Measurements from ENCODE around the gene PDE3B.
"Not testable (repeated sequence)": the region's sequence is repeated elsewhere in the genome, so short reads cannot be mapped to it uniquely, and the experiment has no call there.

The PDE3B gene

DNA sequence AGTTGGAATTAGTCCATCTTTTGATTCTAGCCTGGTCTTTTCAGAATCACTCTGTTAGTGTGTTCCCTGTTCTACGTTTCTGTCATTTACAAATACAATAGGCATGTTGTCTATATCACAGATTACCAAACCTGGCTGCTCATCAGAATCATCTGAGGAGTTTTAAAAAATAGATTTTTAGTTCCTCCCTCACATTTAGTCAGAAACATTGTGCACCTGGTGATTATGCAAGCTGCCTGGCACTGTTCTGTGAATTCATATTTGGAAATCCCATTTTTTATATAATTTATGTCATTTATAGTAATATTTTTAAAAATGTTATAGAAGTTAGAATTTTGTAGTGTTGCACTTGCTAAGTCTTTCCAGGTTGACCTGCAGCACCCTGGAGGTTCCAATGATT lies 107.3 kb downstream of the PDE3B start:
- DNase-seq, result no peak

GRCh38 chr11:14751975-14752407 lies 108.4 kb downstream of the PDE3B start:
- DNase-seq, result no peak

DNA sequence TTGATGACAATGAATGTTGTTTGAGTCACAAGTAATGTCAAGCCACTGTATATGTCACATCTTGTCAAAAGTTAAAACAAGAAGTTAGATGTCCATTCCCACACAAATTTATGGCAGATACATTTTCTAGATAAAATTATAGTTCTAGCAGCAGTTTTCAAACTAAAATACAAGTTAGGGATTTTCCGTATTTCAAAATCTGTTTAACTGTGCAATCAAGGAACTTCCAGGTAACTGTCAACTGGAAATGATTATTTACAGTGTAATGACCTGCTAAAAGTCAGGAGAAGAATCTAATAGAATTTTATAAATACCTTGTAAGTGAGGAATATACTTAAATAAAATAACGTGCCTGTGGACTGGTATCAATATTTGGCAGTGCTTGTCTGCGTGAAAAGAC lies 111.5 kb downstream of the PDE3B start:
- no peak for DNase-seq

- no peak for DNase-seq
These were observed 112.7 kb downstream of the PDE3B start for GRCh38 chr11:14756349-14756748.

GRCh38 chr11:14759300-14760012 lies 115.9 kb downstream of the PDE3B start:
- DNase-seq, result not testable (repeated sequence)

DNA sequence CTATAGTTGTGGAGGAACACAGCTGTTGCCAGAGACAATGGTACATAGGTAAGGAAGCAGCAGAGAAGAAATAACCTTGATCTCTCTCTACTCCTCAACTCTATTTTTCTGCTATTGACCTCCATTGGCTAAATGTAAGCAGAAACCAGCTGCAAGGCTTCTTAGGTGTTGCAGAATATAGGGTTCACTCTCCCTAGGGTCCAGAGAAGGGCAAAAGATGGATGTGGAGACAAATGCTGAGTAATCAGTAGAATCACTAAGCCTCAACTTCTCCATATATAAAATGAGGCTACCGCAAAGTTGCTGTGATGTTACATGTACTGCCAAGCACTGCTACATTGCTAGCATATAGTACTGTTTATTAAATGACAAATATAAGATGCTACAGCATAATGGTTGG lies 120.6 kb downstream of the PDE3B start:
- DNase-seq, result no peak

GRCh38 chr11:14764579-14765527 lies 121.2 kb downstream of the PDE3B start:
- no peak for DNase-seq

- DNase-seq, result no peak
These were observed 123.0 kb downstream of the PDE3B start for GRCh38 chr11:14766585-14766984.

DNA sequence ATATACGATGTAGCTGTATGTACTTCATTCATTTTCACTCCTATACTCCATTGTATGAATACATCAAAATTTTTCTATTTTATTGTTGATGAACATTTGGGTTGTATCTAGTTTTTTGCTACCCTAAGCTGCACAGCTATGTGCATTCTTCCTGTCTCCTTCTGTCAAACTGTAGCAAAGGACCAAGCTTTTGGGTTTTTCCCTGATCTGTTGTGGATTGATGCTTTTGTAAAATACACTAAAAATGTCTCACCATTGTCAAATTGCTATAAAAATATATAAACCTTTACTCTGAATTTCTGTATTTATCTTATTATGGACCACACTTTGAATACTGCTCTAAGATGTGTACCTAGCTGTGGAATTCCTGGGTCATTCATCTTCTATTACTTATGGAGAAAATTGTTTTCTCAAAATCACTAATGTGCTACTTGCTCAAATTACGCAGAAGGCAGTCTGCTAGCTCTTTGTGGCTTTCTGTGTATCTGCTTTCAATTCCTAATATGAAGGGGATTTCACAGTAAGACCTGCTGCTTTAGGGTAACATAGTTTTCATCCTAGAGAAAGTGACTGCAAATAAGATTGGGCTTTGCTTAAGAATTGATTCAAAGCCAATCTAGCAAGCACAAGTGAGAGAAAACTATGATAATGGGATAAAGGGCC lies 125.1 kb downstream of the PDE3B start:
- no peak for DNase-seq

DNA sequence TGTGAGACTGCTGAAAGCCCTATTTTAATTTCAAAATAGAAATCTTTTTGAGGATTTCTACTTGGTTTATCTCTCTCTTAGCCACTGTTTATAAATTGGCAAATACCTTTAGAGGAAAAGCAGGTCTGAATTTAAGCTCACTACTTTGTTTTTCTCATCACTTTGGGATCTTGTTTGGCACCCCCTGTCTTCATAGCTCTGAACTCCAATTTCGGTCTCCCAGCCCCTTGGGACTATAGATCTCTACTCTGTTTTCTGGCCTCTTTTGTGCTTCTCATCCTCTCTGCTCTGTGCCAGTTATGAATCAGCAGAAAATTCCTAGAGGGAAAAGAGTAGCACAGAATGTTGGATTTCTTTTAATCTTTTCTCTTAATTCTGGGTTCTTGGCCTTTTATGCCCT lies 130.2 kb downstream of the PDE3B start:
- DNase-seq, result no peak

GRCh38 chr11:14774721-14775120 lies 131.1 kb downstream of the PDE3B start:
- DNase-seq, result no peak

DNA sequence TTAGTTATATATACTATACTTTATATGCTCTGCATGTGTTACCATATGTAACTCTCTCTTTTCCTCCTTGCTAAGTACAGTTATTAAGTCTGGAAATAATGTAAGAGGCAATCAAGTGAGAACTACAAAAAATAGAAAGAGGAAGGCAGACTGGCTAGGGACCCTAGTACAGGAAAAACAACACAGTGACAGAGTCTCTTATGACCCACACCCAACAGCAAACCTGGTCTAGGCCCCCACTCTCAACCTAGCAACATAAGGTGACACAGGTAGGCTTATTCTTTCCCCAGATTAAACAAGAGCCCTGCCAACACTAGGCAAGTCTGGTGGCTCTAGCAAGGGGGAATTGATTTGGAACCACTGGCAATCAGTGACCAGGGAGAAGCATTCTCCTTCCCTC lies 132.3 kb downstream of the PDE3B start:
- no peak for DNase-seq

DNA sequence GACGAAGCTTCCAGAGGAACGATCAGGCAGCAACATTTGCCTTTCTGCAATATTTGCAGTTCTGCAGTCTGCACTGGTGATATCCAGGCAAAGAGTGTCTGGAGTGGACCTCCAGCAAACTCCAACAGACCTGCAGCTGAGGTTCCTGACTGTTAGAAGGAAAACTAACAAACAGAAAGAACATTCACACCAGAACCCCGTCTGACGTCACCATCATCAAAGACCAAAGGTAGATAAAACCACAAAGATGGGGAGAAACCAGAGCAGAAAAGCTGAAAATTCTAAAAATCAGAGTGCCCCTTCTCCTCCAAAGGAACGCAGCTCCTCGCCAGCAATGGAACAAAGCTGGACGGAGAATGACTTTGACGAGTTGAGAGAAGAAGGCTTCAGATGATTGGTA lies 134.9 kb downstream of the PDE3B start:
- DNase-seq, result not testable (repeated sequence)

- no peak for DNase-seq
These were observed 140.2 kb downstream of the PDE3B start for GRCh38 chr11:14783788-14784187.

GRCh38 chr11:14784230-14784629 lies 140.6 kb downstream of the PDE3B start:
- no peak for DNase-seq

- DNase-seq, result no peak
These were observed 146.4 kb downstream of the PDE3B start for GRCh38 chr11:14789879-14790484.

- DNase-seq, result no peak
These were observed 149.9 kb downstream of the PDE3B start for GRCh38 chr11:14793546-14793945.

DNA sequence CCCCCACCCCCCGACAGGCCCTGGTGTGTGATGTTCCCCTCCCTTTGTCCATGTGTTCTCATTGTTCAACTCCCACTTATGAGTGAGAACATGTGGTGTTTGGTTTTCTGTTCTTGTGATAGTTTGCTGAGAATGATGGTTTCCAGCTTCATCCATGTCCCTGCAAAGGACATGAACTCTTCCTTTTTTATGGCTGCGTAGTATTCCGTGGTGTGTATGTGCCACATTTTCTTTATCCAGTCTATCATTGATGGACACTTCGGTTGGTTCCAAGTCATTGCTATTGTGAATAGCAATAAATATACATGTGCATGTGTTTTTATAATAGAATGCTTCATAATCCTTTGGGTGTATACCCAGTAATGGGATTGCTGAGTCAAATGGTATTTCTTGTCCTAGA lies 152.4 kb downstream of the PDE3B start:
- DNase-seq, result not testable (repeated sequence)

GRCh38 chr11:14803846-14804245 lies 160.2 kb downstream of the PDE3B start:
- DNase-seq, result no peak

GRCh38 chr11:14809466-14809865 lies 165.9 kb downstream of the PDE3B start:
- DNase-seq, result no peak

DNA sequence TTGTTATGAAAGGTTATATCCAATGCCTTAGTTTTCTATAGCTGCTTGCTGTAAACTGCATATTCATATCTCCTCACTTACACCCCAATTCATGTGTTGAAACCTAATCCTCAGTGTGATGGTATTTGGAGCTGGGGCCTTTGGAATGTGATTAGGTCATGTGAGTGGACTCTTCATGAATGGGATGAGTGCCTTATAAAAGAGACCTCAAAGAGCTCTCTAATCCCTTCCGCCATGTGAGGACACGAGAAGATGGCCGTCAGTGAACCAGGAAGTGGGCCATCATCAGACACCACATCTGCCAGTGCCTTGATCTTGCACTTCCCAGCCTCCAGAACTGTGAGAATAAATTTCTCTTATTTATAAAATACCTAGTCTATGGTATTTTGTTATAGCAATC lies 169.2 kb downstream of the PDE3B start:
- DNase-seq, result no peak

- DNase-seq, result no peak
These were observed 169.9 kb downstream of the PDE3B start for GRCh38 chr11:14813516-14813915.

DNA sequence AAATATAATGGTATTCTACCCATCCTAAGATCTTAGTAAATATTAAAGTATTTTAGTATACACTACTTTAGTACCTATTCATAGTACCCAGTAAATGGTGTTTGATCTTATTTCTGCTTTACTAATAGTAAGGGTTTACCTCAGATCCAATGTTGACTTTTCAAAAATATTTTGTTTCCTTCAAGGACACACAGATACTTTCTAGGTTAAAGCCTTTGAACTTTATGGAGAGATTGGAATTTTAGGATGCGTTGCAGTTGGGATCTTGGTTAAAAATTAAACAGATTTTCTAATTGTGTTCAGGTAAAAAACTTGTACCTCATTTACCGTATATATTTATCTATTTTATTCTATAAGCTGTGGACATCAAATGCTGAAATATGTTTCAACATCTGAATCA lies 175.2 kb downstream of the PDE3B start:
- DNase-seq, result no peak
